Caco-2 (cell line): Measurements from ENCODE around the gene MLANA. TPM values are rescaled to one million over a fixed set of nuclear protein-coding genes. Genes with fewer than 3 reads are reported as not detected.

Experiments
- BruUV-seq: library from RNA; stranded (reverse); fragments of 400-500 nt; replicated peaks from 2 replicates; lab custom pipeline; 2021; lab: Mats Ljungman, UMichigan
- CTCF ChIA-PET: fragments of 300-600 bp; sonication (Branson Sonifier 250); formaldehyde crosslinking; loops from one replicate; lab custom pipeline; 2022; ENCODE audit warnings: antibody characterized with exemption; lab: Charles Lee
- POLR2A ChIA-PET: fragments of 300-600 bp; sonication (Branson Sonifier 250); formaldehyde crosslinking; loops from one replicate; lab custom pipeline; 2022; ENCODE audit warnings: antibody characterized with exemption; lab: Charles Lee
- DNase-seq, 2 experiments: peaks; one replicate each; pipeline versions ENCODE4 v3.0.0 to v3.0.0-alpha.2; 2020 to 2022
- H3K27me3 ChIP-seq: replicated peaks from 2 replicates; pipeline ENCODE4 v1.6.0; 2011; ENCODE audit warnings: low read length; ENCODE audit not compliant: control insufficient read depth, insufficient read depth
- H3K36me3 ChIP-seq: 2 replicates; pipeline ENCODE4 v1.5.1; 2011; ENCODE audit warnings: low read length; ENCODE audit not compliant: control insufficient read depth, insufficient read depth
- H3K4me1 ChIP-seq: fragments of 250-450 bp; sonication (Bioruptor Pico); 2 replicates; pipeline ENCODE4 v1.5.1; 2020; ENCODE audit warnings: mild to moderate bottlenecking
- H3K4me3 ChIP-seq: 2 replicates; pipeline ENCODE4 v1.5.1; 2011; ENCODE audit warnings: low read depth, mild to moderate bottlenecking, control low read depth, low read length
- H3K9me3 ChIP-seq: fragments of 250-450 bp; sonication (Bioruptor Pico); 2 replicates; pipeline ENCODE4 v1.5.1; 2020; ENCODE audit warnings: mild to moderate bottlenecking, moderate library complexity
- H3K27ac Mint-ChIP-seq: one replicate; pipeline ENCODE4 v1.8.0; 2022; ENCODE audit warnings: mixed read lengths; ENCODE audit not compliant: unreplicated experiment
- H3K27me3 Mint-ChIP-seq: one replicate; pipeline ENCODE4 v1.8.0; 2022; ENCODE audit warnings: mixed read lengths; ENCODE audit not compliant: insufficient read depth, unreplicated experiment
- H3K36me3 Mint-ChIP-seq: one replicate; pipeline ENCODE4 v1.8.0; 2022; ENCODE audit warnings: mild to moderate bottlenecking, mixed read lengths; ENCODE audit not compliant: insufficient read depth, unreplicated experiment
- H3K4me1 Mint-ChIP-seq: one replicate; pipeline ENCODE4 v1.8.0; 2022; ENCODE audit warnings: low read depth, mixed read lengths; ENCODE audit not compliant: unreplicated experiment
- H3K4me3 Mint-ChIP-seq: one replicate; pipeline ENCODE4 v1.8.0; 2022; ENCODE audit warnings: mild to moderate bottlenecking, moderate library complexity, mixed read lengths; ENCODE audit not compliant: unreplicated experiment
- H3K9me3 Mint-ChIP-seq: one replicate; pipeline ENCODE4 v1.8.0; 2022; ENCODE audit warnings: mixed read lengths; ENCODE audit not compliant: unreplicated experiment
- CTCF ChIP-seq, 2 experiments: fragments of 200-600 bp in 1 of 2; IDR thresholded peaks; 1 replicate in 1 of 2; 2 replicates in 1 of 2; pipeline versions ENCODE4 v1.5.1 to v1.8.0; 2011 to 2022; ENCODE audit warnings: antibody characterized with exemption in 1 of 2, control low read depth in 1 of 2, inconsistent platforms in 1 of 2, low read depth in 1 of 2, low read length in 1 of 2, mild to moderate bottlenecking in 1 of 2, moderate library complexity in 1 of 2; ENCODE audit not compliant: insufficient read depth in 1 of 2, severe bottlenecking in 1 of 2, unreplicated experiment in 1 of 2
- intact Hi-C: fragments of 100-400 bp; cut with micrococcal nuclease; formaldehyde crosslinking; loops from one replicate; pipeline ENCODE4 v1.10.0; 2022; ENCODE audit not compliant: unreplicated experiment
- total RNA-seq: library from RNA; stranded (reverse); gene quantifications from 2 replicates; pipeline ENCODE4 v1.2.3, GENCODE V29; 2022

The MLANA gene
- total RNA-seq, 1 experiment from 2014 or later: not detected

DNA sequence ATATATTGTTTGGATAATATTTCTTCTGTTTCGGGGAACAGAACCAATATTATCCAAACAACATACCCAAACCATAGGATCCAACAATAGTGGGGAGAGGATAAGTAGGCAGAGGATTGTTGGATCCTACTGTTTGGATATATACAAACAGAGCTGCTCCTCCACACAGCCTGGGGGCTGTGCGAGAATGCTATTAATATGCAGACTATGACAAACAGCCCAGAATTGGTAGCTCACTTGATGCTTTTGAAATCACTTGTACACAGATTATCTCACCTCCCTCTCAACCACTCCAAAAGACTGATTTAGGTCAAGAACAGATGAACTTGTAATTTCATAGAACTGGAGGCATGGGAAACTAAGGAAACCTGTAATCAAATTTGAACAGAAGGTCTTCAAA lies 24.4 kb upstream of the MLANA start:
- no peaks in the 10 kb centered on the region for H3K36me3 Mint-ChIP-seq
- CTCF ChIA-PET: no interaction called here
- H3K4me3 ChIP-seq: no peak overlapping the region
- intact Hi-C loops: no loop called here
- no peak overlapping the region for H3K4me3 Mint-ChIP-seq
- no peaks in the 10 kb centered on the region for H3K4me1 ChIP-seq
- DNase-seq: no peak
- H3K4me1 Mint-ChIP-seq: no peaks in the 10 kb centered on the region
- H3K9me3 Mint-ChIP-seq: no peaks in the 10 kb centered on the region
- POLR2A ChIA-PET: no interaction called here
- no peaks in the 10 kb centered on the region for H3K9me3 ChIP-seq
- no TSS peak for BruUV-seq
- no peaks in the 10 kb centered on the region for H3K27me3 Mint-ChIP-seq
- H3K27me3 ChIP-seq: no peaks in the 10 kb centered on the region
- TF ChIP-seq CTCF (IDR thresholded peaks at IDR 0.05; ENCODE audit: insufficient read depth in 1 of 2, low read depth in 1 of 2, low read length in 1 of 2, severe bottlenecking in 1 of 2, unreplicated experiment in 1 of 2): no peak
- H3K27ac Mint-ChIP-seq: no peak overlapping the region
- no peaks in the 10 kb centered on the region for H3K36me3 ChIP-seq

DNA sequence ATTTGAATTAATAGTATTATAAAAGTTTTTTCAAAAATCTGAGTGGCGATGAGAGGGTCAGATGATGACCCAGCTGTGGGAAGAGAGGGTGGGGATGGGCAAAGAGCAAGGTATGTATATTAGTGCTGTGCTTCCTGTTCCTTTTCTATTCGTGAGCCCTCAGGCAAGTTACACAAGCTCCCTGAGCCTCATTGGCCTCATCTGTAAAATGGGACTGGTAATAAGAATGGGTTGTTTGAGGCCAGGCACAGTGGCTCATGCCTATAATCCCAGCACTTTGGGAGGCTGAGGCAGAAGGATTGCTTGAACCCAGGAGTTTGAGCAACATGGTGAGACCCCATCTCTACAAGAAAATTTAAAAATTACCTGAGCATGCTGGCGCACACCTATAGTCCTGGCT lies 24.0 kb upstream of the MLANA start:
- Histone ChIP-seq H3K4me3 (no peak overlapping the region), H3K4me1 (no peaks in the 10 kb centered on the region), H3K27me3 (no peaks in the 10 kb centered on the region), H3K9me3 (no peaks in the 10 kb centered on the region), H3K36me3 (no peaks in the 10 kb centered on the region)
- TF ChIP-seq CTCF (IDR thresholded peaks at IDR 0.05; ENCODE audit: insufficient read depth in 1 of 2, low read depth in 1 of 2, low read length in 1 of 2, severe bottlenecking in 1 of 2, unreplicated experiment in 1 of 2): no peak
- no peaks in the 10 kb centered on the region for H3K9me3 Mint-ChIP-seq
- DNase-seq: no peak
- H3K27me3 Mint-ChIP-seq: no peaks in the 10 kb centered on the region
- ChIA-PET POLR2A (no interaction called here), CTCF (no interaction called here)
- H3K4me3 Mint-ChIP-seq: no peak overlapping the region
- intact Hi-C loops: no loop called here
- no peaks in the 10 kb centered on the region for H3K4me1 Mint-ChIP-seq
- H3K27ac Mint-ChIP-seq: no peak overlapping the region
- BruUV-seq: no TSS peak
- no peaks in the 10 kb centered on the region for H3K36me3 Mint-ChIP-seq

- ChIA-PET CTCF (no interaction called here), POLR2A (no interaction called here)
- H3K27me3 Mint-ChIP-seq: no peaks in the 10 kb centered on the region
- Histone ChIP-seq H3K27me3 (no peaks in the 10 kb centered on the region), H3K9me3 (no peaks in the 10 kb centered on the region), H3K4me3 (no peak overlapping the region), H3K4me1 (0 out of 2 replicates have a peak, but pooled peaks cover 7% of the 10 kb centered on the region), H3K36me3 (no peaks in the 10 kb centered on the region)
- BruUV-seq: no TSS peak
- H3K9me3 Mint-ChIP-seq: no peaks in the 10 kb centered on the region
- H3K27ac Mint-ChIP-seq: no peak overlapping the region
- peaks cover 7% of the 10 kb centered on the region for H3K4me1 Mint-ChIP-seq
- no peak for TF ChIP-seq CTCF (IDR thresholded peaks at IDR 0.05; ENCODE audit: insufficient read depth in 1 of 2, low read depth in 1 of 2, low read length in 1 of 2, severe bottlenecking in 1 of 2, unreplicated experiment in 1 of 2)
- H3K4me3 Mint-ChIP-seq: no peak overlapping the region
- intact Hi-C loops: no loop called here
- peaks cover 4% of the 10 kb centered on the region for H3K36me3 Mint-ChIP-seq
- no peak for DNase-seq
Observed at GRCh38 chr9:5868235-5868634, 22.5 kb upstream of the MLANA start.
